ENCODE data around the gene MOXD1.

GRCh38 chr6:132333639-132334520, 67.4 kb downstream of the MOXD1 start:
- TF ChIP-seq CTCF (IDR thresholded peaks at IDR 0.05; ENCODE audit: poor library complexity, severe bottlenecking) (no peak), MXI1 (conservative IDR thresholded peaks at IDR 0.05; ENCODE audit: poor library complexity, severe bottlenecking) (no peak), RAD21 (conservative IDR thresholded peaks at IDR 0.05) (no peak)
